ENCODE results near the gene TP53RK.

- TF ChIP-seq CTCF (IDR thresholded peaks at IDR 0.05; ENCODE audit: low read depth, low read length) (no peak), EZH2phosphoT487 (IDR thresholded peaks at IDR 0.05; ENCODE audit: low read depth) (no peak)
Measured at GRCh38 chr20:46646659-46647380, 42.4 kb downstream of the TP53RK start.
